Osteoblast (primary cell): ENCODE data around the gene ARPC2. TPM values are rescaled to one million over a fixed set of nuclear protein-coding genes. Genes with fewer than 3 reads are reported as not detected.

ENCODE experiments used
- DNase-seq: peaks from one replicate; pipeline ENCODE4 v3.0.0; 2011; ENCODE audit warnings: low spot score, mixed read lengths; ENCODE audit not compliant: insufficient read length; ENCODE audit errors: missing footprints
- H2AFZ ChIP-seq: 2 replicates; pipeline ENCODE4 v1.6.0; 2011; ENCODE audit warnings: mild to moderate bottlenecking, low read length
- H3K27ac ChIP-seq: 2 replicates; pipeline ENCODE4 v1.5.1; 2011; ENCODE audit warnings: mild to moderate bottlenecking, low read depth, low read length, moderate library complexity
- H3K27me3 ChIP-seq: 2 replicates; pipeline ENCODE4 v1.6.0; 2012; ENCODE audit warnings: mild to moderate bottlenecking, control low read depth, inconsistent platforms, low read length, moderate library complexity; ENCODE audit not compliant: insufficient read depth
- H3K36me3 ChIP-seq: 2 replicates; pipeline ENCODE4 v1.5.1; 2011; ENCODE audit warnings: mild to moderate bottlenecking, low read length, control low read depth, moderate library complexity; ENCODE audit not compliant: insufficient read depth
- H3K4me1 ChIP-seq: 2 replicates; pipeline ENCODE4 v1.5.1; 2011; ENCODE audit warnings: mild to moderate bottlenecking, low read length, control low read depth, moderate library complexity; ENCODE audit not compliant: insufficient read depth
- H3K4me2 ChIP-seq: 2 replicates; pipeline ENCODE4 v1.6.0; 2011; ENCODE audit warnings: mild to moderate bottlenecking, low read length; ENCODE audit not compliant: insufficient read depth
- H3K4me3 ChIP-seq: fragments of 200-600 bp; sonication (generic); 3 replicates; pipeline ENCODE4 v1.5.1; 2012; ENCODE audit warnings: mild to moderate bottlenecking, low read length, inconsistent platforms; ENCODE audit not compliant: insufficient read depth
- H3K79me2 ChIP-seq: 2 replicates; pipeline ENCODE4 v1.6.0; 2012; ENCODE audit warnings: mild to moderate bottlenecking, low read length, control low read depth, inconsistent platforms; ENCODE audit not compliant: insufficient read depth
- H3K9me3 ChIP-seq: 2 replicates; pipeline ENCODE4 v1.5.1; 2011; ENCODE audit warnings: low read depth, low read length, control low read depth
- H4K20me1 ChIP-seq: 2 replicates; pipeline ENCODE4 v1.6.0; 2012; ENCODE audit warnings: mild to moderate bottlenecking, low read length, control low read depth; ENCODE audit not compliant: insufficient read depth
- total RNA-seq: library from RNA; depleted of rRNA; stranded (reverse); fragments of >200 nt; gene quantifications from 2 replicates; pipeline ENCODE4 v1.2.3, GENCODE V29; 2012
- TF ChIP-seq, protein P1 (sequence below): IDR thresholded peaks from 2 replicates; pipeline ENCODE4 v1.5.1; 2011; ENCODE audit warnings: mild to moderate bottlenecking, low read depth, low read length, moderate library complexity; ENCODE audit errors: extremely low read depth

ARPC2 gene
- total RNA-seq, 1 donor, result 301 TPM

DNA sequence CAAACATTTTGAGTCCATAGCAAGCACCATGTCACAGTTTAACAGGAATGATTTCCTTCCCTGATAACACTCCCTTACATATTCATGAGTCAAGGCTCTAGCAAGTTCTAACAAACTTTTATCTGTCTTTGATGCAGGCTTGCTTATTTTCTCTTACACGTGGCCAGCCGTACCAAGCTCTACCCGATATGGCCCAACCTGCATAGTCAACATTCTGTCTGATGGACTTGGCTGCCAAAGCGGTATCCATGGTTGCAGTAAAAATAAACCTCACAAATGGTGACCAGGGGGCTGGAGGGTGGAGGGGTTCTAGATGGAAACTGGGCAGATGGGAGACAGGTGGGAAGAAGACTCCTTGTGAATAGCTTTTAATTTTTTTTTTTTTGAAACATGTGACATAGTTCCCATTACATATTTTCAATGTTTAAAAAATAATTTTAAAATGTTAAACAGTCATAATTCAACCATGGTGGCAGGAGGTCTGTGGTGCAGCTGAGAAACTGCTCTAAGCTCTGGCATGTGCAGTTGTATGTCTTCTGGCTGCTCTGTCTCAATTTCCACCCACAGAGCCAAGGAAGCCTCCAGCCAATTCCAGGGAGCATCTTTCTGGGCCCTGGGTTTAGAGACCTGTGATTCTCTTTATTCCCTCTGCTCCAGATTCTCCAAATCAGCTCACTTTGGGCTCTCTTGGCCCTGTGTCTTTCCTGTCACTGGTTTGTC is 29.5 kb upstream of the ARPC2 start:
- Histone ChIP-seq H3K36me3 (no peaks in the 10 kb centered on the region), H3K27me3 (peaks cover 11% of the 10 kb centered on the region), H3K4me3 (no peak overlapping the region), H2AFZ (no peak overlapping the region), H3K4me2 (no peak overlapping the region), H3K9me3 (no peaks in the 10 kb centered on the region), H3K79me2 (no peaks in the 10 kb centered on the region), H4K20me1 (no peaks in the 10 kb centered on the region), H3K4me1 (peaks cover 4% of the 10 kb centered on the region), H3K27ac (no peak overlapping the region)
- TF ChIP-seq, protein P1, sequence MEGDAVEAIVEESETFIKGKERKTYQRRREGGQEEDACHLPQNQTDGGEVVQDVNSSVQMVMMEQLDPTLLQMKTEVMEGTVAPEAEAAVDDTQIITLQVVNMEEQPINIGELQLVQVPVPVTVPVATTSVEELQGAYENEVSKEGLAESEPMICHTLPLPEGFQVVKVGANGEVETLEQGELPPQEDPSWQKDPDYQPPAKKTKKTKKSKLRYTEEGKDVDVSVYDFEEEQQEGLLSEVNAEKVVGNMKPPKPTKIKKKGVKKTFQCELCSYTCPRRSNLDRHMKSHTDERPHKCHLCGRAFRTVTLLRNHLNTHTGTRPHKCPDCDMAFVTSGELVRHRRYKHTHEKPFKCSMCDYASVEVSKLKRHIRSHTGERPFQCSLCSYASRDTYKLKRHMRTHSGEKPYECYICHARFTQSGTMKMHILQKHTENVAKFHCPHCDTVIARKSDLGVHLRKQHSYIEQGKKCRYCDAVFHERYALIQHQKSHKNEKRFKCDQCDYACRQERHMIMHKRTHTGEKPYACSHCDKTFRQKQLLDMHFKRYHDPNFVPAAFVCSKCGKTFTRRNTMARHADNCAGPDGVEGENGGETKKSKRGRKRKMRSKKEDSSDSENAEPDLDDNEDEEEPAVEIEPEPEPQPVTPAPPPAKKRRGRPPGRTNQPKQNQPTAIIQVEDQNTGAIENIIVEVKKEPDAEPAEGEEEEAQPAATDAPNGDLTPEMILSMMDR, result no peak
- no peak for DNase-seq

DNA sequence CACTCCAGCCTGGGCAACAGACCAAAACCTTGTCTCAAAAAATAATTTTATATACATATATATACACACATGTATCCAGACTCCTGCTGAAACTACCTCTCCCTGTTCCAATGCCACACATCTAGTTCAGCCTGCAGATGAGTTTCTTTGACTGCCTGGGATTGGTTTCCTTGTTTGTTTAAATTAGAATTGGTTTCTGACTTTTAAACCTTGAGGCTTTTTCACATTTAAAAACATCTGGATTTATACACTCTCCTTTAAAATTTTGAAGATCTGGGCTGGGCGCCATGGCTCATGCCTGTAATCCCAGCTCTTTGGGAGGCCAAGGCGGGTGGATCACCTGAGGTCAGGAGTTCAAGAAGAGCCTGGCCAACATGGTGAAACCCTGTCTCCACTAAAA is 28.5 kb upstream of the ARPC2 start:
- TF ChIP-seq, protein P1, result no peak
- Histone ChIP-seq H3K27ac (no peak overlapping the region), H3K79me2 (no peaks in the 10 kb centered on the region), H3K4me1 (peaks cover 4% of the 10 kb centered on the region), H4K20me1 (no peaks in the 10 kb centered on the region), H3K4me3 (no peak overlapping the region), H3K4me2 (no peak overlapping the region), H2AFZ (no peak overlapping the region), H3K9me3 (no peaks in the 10 kb centered on the region), H3K27me3 (peaks cover 11% of the 10 kb centered on the region), H3K36me3 (no peaks in the 10 kb centered on the region)
- no peak for DNase-seq

DNA sequence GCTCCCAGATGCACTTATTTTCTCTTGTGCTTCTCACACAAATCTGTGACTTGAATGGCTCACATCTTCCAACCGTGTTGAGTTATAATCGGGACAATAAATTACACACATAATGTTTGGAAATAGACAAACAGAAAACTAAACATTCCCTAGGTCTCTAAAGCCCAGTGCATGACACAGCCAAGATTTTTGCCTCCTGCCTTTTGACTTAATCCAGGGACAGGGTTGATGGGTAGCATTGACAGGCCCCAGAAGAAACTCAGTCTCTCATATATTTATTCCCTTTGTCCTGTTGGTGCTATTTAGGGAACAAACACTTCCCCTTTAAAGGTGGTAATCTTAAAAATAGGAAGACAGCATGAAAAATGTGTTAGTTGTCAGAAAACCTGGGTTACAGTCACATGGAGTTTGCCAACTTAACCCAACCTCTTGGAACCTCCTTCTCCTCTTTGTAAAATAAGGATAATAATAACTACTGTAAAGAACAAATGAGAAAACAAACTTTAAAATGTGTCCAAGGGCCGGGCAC is 24.0 kb upstream of the ARPC2 start:
- no peaks in the 10 kb centered on the region for H4K20me1 ChIP-seq
- H3K4me3 ChIP-seq, result no peak overlapping the region
- H3K4me1 ChIP-seq, result no peaks in the 10 kb centered on the region
- H3K36me3 ChIP-seq, result no peaks in the 10 kb centered on the region
- TF ChIP-seq, protein P1, result no peak
- no peak for DNase-seq
- no peaks in the 10 kb centered on the region for H3K9me3 ChIP-seq
- no peak overlapping the region for H2AFZ ChIP-seq
- H3K27ac ChIP-seq, result no peak overlapping the region
- no peak overlapping the region for H3K4me2 ChIP-seq
- no peaks in the 10 kb centered on the region for H3K27me3 ChIP-seq
- no peaks in the 10 kb centered on the region for H3K79me2 ChIP-seq

DNA sequence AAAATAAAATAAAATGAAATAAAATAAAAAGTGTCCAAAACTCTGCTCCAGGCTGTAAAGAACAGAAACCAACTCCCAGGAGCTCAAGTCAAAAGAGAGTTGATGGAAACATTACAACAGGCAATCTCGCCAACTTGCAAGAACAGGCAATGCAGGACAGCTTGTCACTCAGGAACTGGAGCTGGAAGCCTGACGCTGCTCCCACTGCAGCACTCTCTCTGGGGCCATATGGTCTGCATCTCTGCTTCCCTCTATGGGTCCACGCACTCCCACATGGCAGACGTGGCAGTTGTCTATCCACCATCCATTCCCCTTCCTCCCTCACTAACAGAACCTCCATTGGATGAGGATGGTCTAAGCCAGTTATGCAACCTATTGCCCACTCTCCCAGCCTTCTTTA is 23.3 kb upstream of the ARPC2 start:
- Histone ChIP-seq H3K36me3 (no peaks in the 10 kb centered on the region), H4K20me1 (no peaks in the 10 kb centered on the region), H3K4me1 (no peaks in the 10 kb centered on the region), H3K4me2 (no peak overlapping the region), H3K27me3 (peaks cover 1% of the 10 kb centered on the region), H3K9me3 (no peaks in the 10 kb centered on the region), H3K79me2 (no peaks in the 10 kb centered on the region), H3K27ac (no peak overlapping the region), H3K4me3 (no peak overlapping the region), H2AFZ (no peak overlapping the region)
- peak; percentile 22 for DNase-seq
- TF ChIP-seq, protein P1, result no peak
